ENCODE data around the gene DUSP16.

DNA sequence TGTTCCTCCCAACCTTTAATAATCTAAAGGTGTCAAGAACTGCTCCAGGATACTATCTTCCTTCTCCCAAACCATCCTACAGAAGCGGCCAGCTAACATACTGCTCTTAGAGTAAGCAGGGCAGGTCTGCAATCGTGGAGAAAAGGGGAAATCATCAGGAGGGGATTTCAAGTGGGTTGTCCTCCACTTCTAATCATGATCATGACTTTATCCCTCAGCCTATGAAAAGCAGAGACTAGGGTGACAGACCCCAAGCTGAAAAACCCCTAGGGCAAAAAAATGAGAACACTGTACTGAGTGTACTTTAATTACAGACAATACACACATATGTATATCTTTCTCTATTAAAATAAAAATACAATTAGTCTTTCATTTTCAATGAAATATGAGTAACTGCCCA is 13.9 kb downstream of the DUSP16 start:
- TF ChIP-seq, protein P1, sequence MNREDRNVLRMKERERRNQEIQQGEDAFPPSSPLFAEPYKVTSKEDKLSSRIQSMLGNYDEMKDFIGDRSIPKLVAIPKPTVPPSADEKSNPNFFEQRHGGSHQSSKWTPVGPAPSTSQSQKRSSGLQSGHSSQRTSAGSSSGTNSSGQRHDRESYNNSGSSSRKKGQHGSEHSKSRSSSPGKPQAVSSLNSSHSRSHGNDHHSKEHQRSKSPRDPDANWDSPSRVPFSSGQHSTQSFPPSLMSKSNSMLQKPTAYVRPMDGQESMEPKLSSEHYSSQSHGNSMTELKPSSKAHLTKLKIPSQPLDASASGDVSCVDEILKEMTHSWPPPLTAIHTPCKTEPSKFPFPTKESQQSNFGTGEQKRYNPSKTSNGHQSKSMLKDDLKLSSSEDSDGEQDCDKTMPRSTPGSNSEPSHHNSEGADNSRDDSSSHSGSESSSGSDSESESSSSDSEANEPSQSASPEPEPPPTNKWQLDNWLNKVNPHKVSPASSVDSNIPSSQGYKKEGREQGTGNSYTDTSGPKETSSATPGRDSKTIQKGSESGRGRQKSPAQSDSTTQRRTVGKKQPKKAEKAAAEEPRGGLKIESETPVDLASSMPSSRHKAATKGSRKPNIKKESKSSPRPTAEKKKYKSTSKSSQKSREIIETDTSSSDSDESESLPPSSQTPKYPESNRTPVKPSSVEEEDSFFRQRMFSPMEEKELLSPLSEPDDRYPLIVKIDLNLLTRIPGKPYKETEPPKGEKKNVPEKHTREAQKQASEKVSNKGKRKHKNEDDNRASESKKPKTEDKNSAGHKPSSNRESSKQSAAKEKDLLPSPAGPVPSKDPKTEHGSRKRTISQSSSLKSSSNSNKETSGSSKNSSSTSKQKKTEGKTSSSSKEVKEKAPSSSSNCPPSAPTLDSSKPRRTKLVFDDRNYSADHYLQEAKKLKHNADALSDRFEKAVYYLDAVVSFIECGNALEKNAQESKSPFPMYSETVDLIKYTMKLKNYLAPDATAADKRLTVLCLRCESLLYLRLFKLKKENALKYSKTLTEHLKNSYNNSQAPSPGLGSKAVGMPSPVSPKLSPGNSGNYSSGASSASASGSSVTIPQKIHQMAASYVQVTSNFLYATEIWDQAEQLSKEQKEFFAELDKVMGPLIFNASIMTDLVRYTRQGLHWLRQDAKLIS (CRISPR knock-in tag; IDR thresholded peaks at IDR 0.05; ENCODE audit: borderline replicate concordance) = no peak
- TF ChIP-seq CTCF (IDR thresholded peaks at IDR 0.05) (no peak), SMAD3 (CRISPR knock-in tag; IDR thresholded peaks at IDR 0.05; ENCODE audit: borderline replicate concordance) (no peak), ZNF219 (CRISPR knock-in tag; IDR thresholded peaks at IDR 0.05; ENCODE audit: borderline replicate concordance) (no peak), ATF2 (CRISPR knock-in tag; IDR thresholded peaks at IDR 0.05; ENCODE audit: borderline replicate concordance, low read depth) (no peak), KAT7 (CRISPR knock-in tag; IDR thresholded peaks at IDR 0.05; ENCODE audit: borderline replicate concordance) (no peak)

Data from WTC11 (cell line).